WERI-Rb-1 (cell line): Measurements from ENCODE around the gene LRRC8E.
A peak's percentile ranks its signal among the peaks of the same experiment; 100 is the strongest.

ENCODE experiments used
- DNase-seq: peaks from one replicate; pipeline ENCODE4 v3.0.0-alpha.2; 2020
- H3K27ac ChIP-seq: fragments of 250-450 bp; sonication (Bioruptor Pico); 2 replicates; pipeline ENCODE4 v1.5.1; 2020; ENCODE audit warnings: mild to moderate bottlenecking, moderate library complexity
- H3K27me3 ChIP-seq: fragments of 250-450 bp; sonication (Bioruptor Pico); 2 replicates; pipeline ENCODE4 v1.5.1; 2021; ENCODE audit warnings: mild to moderate bottlenecking, low read depth, moderate library complexity; ENCODE audit not compliant: insufficient read depth, severe bottlenecking
- H3K36me3 ChIP-seq: fragments of 250-450 bp; sonication (Bioruptor Pico); 2 replicates; pipeline ENCODE4 v1.5.1; 2020; ENCODE audit warnings: mild to moderate bottlenecking, moderate library complexity
- H3K4me3 ChIP-seq: 2 replicates; pipeline ENCODE4 v1.5.1; 2011; ENCODE audit warnings: low read depth, mild to moderate bottlenecking, control low read depth, low read length
- H3K9me3 ChIP-seq: fragments of 250-450 bp; sonication (Bioruptor Pico); 2 replicates; pipeline ENCODE4 v1.5.1; 2021; ENCODE audit warnings: mild to moderate bottlenecking, moderate library complexity; ENCODE audit not compliant: severe bottlenecking
- TF ChIP-seq, protein P1 (sequence below): IDR thresholded peaks from 2 replicates; pipeline ENCODE4 v1.5.1; 2011; ENCODE audit warnings: low read depth, mild to moderate bottlenecking, control low read depth, inconsistent platforms, low read length

The LRRC8E gene

DNA sequence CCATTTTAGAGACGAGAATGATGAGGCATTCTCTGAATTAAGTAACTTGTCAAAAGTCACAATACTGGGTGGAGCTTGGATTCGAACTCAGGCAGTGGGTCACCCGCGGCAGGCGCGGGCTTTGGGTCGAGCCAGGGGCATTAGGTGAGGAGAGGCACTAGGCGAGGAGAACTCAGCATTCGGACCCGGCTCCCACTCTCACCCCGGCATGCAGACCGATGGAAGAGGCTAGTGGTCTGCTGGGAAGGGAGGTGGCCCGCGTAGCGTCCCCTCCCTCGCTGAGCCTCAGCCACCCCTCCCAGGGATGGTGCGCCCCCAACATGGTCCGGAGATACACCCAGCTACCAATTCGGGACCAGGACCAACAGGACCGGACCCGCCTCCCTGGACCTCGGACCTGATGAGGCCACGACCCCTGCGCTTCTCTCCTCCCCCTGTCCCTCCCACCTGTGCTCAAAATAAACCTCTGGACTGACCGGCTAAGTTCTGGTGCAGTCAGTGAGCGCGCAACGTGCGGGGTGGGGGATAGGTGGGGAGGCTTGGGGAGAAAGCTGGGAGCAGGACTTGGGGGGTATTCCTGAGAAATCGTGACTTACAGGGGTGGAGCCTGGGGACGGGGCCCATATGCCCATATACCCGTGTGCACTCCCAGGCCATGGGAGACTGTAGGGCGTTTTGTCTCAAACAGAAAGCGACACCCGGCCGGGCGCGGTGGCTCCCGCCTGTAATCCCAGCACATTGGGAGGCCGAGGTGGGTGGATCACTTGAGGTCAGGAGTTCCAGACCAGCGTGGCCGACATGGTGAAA, 30.5 kb downstream of the LRRC8E start:
- Histone ChIP-seq H3K27ac (peak overlapping the region; percentile 86), H3K27me3 (no peaks in the 10 kb centered on the region), H3K4me3 (peak overlapping the region; percentile 52), H3K9me3 (peaks cover 4% of the 10 kb centered on the region), H3K36me3 (peaks cover 21% of the 10 kb centered on the region)
- TF ChIP-seq, protein P1, sequence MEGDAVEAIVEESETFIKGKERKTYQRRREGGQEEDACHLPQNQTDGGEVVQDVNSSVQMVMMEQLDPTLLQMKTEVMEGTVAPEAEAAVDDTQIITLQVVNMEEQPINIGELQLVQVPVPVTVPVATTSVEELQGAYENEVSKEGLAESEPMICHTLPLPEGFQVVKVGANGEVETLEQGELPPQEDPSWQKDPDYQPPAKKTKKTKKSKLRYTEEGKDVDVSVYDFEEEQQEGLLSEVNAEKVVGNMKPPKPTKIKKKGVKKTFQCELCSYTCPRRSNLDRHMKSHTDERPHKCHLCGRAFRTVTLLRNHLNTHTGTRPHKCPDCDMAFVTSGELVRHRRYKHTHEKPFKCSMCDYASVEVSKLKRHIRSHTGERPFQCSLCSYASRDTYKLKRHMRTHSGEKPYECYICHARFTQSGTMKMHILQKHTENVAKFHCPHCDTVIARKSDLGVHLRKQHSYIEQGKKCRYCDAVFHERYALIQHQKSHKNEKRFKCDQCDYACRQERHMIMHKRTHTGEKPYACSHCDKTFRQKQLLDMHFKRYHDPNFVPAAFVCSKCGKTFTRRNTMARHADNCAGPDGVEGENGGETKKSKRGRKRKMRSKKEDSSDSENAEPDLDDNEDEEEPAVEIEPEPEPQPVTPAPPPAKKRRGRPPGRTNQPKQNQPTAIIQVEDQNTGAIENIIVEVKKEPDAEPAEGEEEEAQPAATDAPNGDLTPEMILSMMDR, result no peak
- DNase-seq, result peak; percentile 30

DNA sequence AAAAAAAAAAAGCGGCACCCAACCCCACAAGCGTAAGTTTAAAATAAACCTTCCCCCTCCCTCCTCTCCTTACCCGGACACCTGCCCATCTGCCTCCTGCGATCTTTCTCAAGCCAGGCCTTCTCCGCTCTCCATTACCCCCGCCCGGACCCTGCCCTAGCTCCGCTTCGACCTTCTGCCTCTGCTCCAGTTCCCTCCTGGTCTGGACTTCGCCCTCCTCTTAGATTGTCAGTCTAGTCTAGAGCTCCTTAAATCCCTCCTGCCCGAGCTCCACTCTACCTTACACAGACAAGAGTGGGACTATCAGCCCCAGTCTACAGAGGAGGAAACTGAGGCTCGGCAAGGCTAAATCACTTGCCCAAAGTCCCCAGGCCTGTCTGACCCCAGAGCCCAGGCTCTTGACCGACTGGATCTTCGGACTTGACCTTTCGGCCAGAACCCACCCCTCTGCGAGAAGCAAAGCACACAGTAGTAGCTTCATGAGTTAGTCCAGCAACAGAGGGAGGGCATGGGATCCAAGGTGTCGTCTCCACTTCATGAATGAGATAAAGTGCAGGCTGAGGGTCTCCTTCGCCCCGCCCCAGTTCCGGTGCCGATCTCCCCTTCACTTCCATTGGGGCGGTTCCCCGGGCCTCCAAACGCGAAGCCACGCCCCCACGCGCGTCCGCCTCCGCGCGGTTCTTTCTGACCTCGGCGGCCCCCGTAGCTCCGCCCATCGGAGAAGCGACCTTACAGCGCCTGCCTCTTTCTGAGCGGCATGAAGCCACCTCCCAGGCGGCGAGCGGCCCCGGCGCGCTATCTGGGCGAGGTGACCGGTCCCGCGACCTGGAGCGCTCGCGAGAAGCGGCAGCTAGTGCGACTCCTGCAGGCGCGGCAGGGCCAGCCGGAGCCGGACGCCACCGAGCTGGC, 31.6 kb downstream of the LRRC8E start, which contains the start of gene SNAPC2:
SNAPC2 (plus strand) TSS at position 729 of the 909 bp plus-strand sequence; CDS start at position 758, 29 bp downstream.
- H3K4me3 ChIP-seq, result peak within 1 kb of the TSS; percentile 52
- H3K27me3 ChIP-seq, result no peaks in the 10 kb centered on the region
- peaks cover 28% of the 10 kb centered on the region for H3K36me3 ChIP-seq
- peak within 1 kb of the TSS; percentile 86 for H3K27ac ChIP-seq
- peak; percentile 97 for DNase-seq
- TF ChIP-seq, protein P1, result no peak
- H3K9me3 ChIP-seq, result peaks cover 4% of the 10 kb centered on the region

DNA sequence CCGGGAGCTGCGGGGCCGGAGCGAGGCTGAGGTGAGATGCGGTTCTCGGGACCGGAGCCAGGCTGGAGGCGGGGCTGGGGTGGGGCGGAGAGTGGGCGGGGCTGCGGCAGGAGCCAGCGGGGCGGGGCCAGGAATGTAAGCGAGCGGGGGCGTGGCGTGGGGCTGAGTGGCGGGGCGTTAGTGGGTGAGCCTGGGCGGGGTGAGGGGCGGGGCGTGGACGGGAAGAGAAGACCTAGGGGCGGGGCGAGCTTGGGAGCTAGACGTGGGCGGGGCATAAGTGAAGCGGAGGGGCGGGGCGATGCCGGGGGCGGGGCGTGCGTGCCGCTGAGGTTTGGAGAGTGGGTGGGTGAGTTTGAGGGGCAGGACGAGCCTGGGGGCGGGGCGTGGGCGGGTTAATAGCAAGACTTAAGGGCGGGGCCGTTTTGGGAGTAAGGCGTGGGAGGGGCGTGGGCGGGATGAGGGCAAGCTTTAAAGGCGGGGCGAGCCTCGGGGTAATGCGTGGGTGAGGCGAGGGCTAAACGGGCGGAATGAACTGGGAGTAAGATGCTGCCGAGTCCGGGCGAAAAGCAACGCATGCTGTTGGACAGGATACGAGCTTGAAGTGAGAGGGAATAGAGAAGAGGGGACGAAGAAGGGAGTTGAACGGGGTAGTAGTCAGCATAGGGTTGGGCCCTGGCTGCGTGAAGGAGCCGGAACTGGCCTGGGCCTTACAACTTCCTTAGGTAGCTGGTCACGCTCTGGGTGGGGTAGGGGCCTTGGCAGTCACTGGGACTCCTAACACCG, 32.4 kb downstream of the LRRC8E start:
- peaks cover 4% of the 10 kb centered on the region for H3K9me3 ChIP-seq
- H3K36me3 ChIP-seq, result peaks cover 28% of the 10 kb centered on the region
- H3K27ac ChIP-seq, result peak overlapping the region; percentile 86
- DNase-seq, result peak; percentile 98
- H3K4me3 ChIP-seq, result peak overlapping the region; percentile 52
- no peaks in the 10 kb centered on the region for H3K27me3 ChIP-seq
- TF ChIP-seq, protein P1, result no peak

DNA sequence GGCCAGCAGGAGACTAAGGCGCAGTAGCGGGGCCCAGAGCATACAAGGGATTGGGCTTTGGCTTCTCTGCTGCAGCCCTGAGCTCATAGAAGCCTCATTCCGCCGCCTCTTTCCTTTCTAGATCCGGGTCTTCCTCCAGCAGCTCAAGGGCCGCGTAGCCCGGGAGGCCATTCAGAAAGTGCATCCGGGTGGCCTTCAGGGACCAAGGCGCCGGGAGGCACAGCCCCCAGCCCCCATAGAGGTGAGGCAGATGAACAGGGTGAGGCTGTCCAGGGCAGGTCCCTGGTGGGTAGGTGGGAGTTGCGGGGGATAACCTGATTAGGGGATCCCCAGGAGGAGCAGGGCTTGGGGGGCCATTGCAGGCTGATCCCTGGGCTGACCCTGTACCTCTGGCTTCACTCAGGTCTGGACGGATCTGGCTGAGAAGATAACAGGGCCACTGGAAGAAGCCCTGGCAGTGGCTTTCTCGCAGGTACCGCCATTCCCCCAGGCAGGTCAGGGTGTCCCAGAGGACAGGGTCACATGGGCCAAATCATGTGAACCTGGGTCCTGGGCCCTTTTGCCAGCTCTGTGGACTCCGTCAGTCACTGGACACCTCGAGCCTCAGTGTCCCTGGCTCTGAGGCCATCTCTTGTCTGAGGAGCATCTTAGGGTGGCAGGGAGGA, 33.1 kb downstream of the LRRC8E start:
- Histone ChIP-seq H3K27ac (peak overlapping the region; percentile 69), H3K9me3 (peaks cover 4% of the 10 kb centered on the region), H3K4me3 (peak overlapping the region; percentile 50), H3K27me3 (no peaks in the 10 kb centered on the region), H3K36me3 (peaks cover 28% of the 10 kb centered on the region)
- TF ChIP-seq, protein P1, result no peak
- no peak for DNase-seq
